ENCODE data around the gene ELMOD2. TPM values are rescaled to one million over a fixed set of nuclear protein-coding genes. Genes with fewer than 3 reads are reported as not detected.

Gene ELMOD2, protein sequence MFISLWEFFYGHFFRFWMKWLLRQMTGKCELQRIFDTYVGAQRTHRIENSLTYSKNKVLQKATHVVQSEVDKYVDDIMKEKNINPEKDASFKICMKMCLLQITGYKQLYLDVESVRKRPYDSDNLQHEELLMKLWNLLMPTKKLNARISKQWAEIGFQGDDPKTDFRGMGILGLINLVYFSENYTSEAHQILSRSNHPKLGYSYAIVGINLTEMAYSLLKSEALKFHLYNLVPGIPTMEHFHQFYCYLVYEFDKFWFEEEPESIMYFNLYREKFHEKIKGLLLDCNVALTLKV
- total RNA-seq (2021; ENCODE audit: unreplicated experiment): 20.9 TPM
- 6.8 TPM for polyA plus RNA-seq (2012; ENCODE audit: insufficient read length)
- percentile 75 among the genes with signal in this experiment for Bru-seq, nascent RNA
- BruChase-seq, experiment 1, labeled RNA remaining after a 2-hour chase: percentile 83 among the genes with signal in this experiment
- percentile 87 among the genes with signal in this experiment for BruChase-seq, experiment 2, labeled RNA remaining after a 6-hour chase
- long read RNA-seq, full-length matches to known transcripts: 24 of 32 reads
- long read RNA-seq, partial matches to known transcripts: 0 of 32 reads
- long read RNA-seq, other reads (novel, unspliced or antisense): 8 of 32 reads

DNA sequence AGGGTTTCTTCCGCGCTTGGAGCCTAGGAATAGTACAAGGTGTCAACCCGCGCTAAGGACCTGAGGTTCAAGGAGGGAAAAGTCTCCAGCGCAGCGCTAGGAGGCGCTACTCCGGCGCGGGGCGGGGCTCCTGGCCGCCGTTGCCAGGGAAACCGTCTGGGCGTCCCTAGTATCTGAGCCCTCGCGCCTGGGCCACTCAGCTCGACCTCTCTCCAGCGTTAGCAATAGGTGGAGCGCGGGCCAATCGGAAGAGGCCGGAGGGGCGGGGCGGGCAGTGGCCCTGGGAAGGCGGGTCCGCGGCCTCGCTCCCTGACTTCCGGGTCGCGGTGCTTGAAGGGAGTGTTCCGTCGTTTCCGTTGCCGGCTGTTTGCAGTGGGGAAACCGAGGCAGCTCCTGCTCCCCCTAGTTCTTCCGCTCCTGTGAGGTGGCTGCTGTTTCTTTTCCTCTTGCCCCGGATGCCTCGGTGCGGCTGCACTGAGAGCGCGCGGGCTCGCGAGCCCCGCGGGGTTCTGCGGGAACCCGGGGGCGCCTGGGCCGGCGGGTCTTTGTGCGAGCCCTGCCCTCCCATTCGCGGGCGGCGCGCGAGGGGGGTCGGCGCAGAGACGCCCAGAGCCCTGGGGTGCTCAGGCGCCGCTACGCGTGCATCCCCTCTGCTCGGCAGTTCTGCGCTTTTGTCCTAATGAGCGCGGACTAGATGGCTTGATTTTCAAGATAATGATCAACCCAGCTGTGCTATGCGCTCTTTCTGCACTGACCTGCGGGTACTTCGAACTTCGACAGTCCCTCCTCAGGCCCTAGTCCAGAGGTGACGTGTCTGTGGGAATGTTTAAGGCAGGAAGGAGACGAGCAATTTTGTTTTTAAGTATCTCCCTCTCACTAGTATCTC lies at the start of gene ELMOD2:
Gene ELMOD2 (plus strand): TSS at position 312 of the 886 bp plus-strand sequence. CDS start 1,261 bp downstream, outside the sequence.
- TF ChIP-seq SIN3A (IDR thresholded peaks at IDR 0.05; ENCODE audit: borderline replicate concordance, insufficient read depth, low read depth, low read length) (peak; percentile 81), POLR2AphosphoS5 (IDR thresholded peaks at IDR 0.05; ENCODE audit: low read depth, low read length) (peak; percentile 87), TCF7L2 (IDR thresholded peaks at IDR 0.05; ENCODE audit: low read depth, low read length) (peak; percentile 54; the same call in 1 of the 2 replicates)
- TF ChIP-seq, protein P1, sequence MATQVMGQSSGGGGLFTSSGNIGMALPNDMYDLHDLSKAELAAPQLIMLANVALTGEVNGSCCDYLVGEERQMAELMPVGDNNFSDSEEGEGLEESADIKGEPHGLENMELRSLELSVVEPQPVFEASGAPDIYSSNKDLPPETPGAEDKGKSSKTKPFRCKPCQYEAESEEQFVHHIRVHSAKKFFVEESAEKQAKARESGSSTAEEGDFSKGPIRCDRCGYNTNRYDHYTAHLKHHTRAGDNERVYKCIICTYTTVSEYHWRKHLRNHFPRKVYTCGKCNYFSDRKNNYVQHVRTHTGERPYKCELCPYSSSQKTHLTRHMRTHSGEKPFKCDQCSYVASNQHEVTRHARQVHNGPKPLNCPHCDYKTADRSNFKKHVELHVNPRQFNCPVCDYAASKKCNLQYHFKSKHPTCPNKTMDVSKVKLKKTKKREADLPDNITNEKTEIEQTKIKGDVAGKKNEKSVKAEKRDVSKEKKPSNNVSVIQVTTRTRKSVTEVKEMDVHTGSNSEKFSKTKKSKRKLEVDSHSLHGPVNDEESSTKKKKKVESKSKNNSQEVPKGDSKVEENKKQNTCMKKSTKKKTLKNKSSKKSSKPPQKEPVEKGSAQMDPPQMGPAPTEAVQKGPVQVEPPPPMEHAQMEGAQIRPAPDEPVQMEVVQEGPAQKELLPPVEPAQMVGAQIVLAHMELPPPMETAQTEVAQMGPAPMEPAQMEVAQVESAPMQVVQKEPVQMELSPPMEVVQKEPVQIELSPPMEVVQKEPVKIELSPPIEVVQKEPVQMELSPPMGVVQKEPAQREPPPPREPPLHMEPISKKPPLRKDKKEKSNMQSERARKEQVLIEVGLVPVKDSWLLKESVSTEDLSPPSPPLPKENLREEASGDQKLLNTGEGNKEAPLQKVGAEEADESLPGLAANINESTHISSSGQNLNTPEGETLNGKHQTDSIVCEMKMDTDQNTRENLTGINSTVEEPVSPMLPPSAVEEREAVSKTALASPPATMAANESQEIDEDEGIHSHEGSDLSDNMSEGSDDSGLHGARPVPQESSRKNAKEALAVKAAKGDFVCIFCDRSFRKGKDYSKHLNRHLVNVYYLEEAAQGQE (IDR thresholded peaks at IDR 0.05; ENCODE audit: insufficient read depth in 1 of 2, low read depth in 2 of 2, low read length in 1 of 2): no peak
- TF ChIP-seq, protein P2, sequence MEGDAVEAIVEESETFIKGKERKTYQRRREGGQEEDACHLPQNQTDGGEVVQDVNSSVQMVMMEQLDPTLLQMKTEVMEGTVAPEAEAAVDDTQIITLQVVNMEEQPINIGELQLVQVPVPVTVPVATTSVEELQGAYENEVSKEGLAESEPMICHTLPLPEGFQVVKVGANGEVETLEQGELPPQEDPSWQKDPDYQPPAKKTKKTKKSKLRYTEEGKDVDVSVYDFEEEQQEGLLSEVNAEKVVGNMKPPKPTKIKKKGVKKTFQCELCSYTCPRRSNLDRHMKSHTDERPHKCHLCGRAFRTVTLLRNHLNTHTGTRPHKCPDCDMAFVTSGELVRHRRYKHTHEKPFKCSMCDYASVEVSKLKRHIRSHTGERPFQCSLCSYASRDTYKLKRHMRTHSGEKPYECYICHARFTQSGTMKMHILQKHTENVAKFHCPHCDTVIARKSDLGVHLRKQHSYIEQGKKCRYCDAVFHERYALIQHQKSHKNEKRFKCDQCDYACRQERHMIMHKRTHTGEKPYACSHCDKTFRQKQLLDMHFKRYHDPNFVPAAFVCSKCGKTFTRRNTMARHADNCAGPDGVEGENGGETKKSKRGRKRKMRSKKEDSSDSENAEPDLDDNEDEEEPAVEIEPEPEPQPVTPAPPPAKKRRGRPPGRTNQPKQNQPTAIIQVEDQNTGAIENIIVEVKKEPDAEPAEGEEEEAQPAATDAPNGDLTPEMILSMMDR (IDR thresholded peaks at IDR 0.05): peak; percentile 93
- peaks cover 5% of the 10 kb centered on the region for H3K4me1 ChIP-seq (ENCODE audit: control insufficient read depth, insufficient read depth, low read length)
- no peaks in the 10 kb centered on the region; the same call in 1 of the 2 replicates for H3K36me3 ChIP-seq (ENCODE audit: control insufficient read depth, insufficient read depth, low read length)
- H3K27me3 ChIP-seq (ENCODE audit: control insufficient read depth, insufficient read depth, low read length): no peaks in the 10 kb centered on the region
- BruUV-seq (replicated peaks): no TSS peak
- peak within 1 kb of the TSS; percentile 83 to 88 for H3K4me3 ChIP-seq (ENCODE audit: low read depth in 2 of 2, low read length in 2 of 2)
- DNase-seq (ENCODE audit: low read depth, low spot score) (peak; percentile 71), ATAC-seq (peak; percentile 100)
- intact Hi-C loops (cut with micrococcal nuclease; ENCODE audit: unreplicated experiment): no loop called here
- POLR2A ChIA-PET: no interaction called here
- peak within 1 kb of the TSS; percentile 84 for H3K27ac ChIP-seq (ENCODE audit: low read length)
- in situ Hi-C loops (cut with HindIII; ENCODE audit: low pct_unique_long_range_greater_than_20kb, low sequenced_read_pairs): no loop called here
- CTCF ChIA-PET: interaction anchor here (0.6 to 0.8 kb wide), 2 partner anchors 86 to 602 kb away, joined by 3 read pairs; no protein-coding TSS in a partner anchor
- H3K9me3 ChIP-seq (ENCODE audit: control insufficient read depth, insufficient read depth, low read depth, low read length): no peaks in the 10 kb centered on the region

DNA sequence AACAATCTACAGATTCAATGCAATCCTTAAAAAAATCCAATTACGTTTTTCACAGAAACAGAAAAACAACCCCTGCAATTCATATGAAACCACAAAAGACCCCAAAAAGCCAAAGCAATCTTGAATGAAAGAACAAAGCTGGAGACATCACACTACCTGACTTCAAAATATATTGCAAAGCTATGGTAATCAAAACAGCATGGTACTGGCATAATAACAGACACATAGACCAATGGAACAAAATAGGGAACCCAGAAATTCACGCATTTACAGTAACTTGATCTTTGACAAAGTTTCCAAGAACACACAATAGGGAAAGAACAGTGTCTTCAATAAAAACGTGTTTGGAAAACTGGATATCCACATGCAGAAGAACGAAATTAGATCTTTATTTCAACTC lies 40.5 kb upstream of the ELMOD2 start:
- Histone ChIP-seq H3K4me3 (ENCODE audit: low read depth in 2 of 2, low read length in 2 of 2) (no peak overlapping the region), H3K27me3 (ENCODE audit: control insufficient read depth, insufficient read depth, low read length) (no peaks in the 10 kb centered on the region), H3K36me3 (ENCODE audit: control insufficient read depth, insufficient read depth, low read length) (no peaks in the 10 kb centered on the region), H3K4me1 (ENCODE audit: control insufficient read depth, insufficient read depth, low read length) (no peaks in the 10 kb centered on the region), H3K9me3 (ENCODE audit: control insufficient read depth, insufficient read depth, low read depth, low read length) (no peaks in the 10 kb centered on the region), H3K27ac (ENCODE audit: low read length) (no peak overlapping the region)
- TF ChIP-seq POLR2AphosphoS5 (IDR thresholded peaks at IDR 0.05; ENCODE audit: low read depth, low read length): no peak
- TF ChIP-seq, protein P1 (IDR thresholded peaks at IDR 0.05; ENCODE audit: insufficient read depth in 1 of 2, low read depth in 2 of 2, low read length in 1 of 2): no peak
- TF ChIP-seq, protein P2 (IDR thresholded peaks at IDR 0.05): no peak
- no peak for TF ChIP-seq TCF7L2 (IDR thresholded peaks at IDR 0.05; ENCODE audit: low read depth, low read length)
- no peak for TF ChIP-seq SIN3A (IDR thresholded peaks at IDR 0.05; ENCODE audit: borderline replicate concordance, insufficient read depth, low read depth, low read length)
- ChIA-PET CTCF (no interaction called here), POLR2A (no interaction called here)
- ATAC-seq (no peak), DNase-seq (ENCODE audit: low read depth, low spot score) (no peak)
- BruUV-seq (replicated peaks): no TSS peak
- in situ Hi-C loops (cut with HindIII; ENCODE audit: low pct_unique_long_range_greater_than_20kb, low sequenced_read_pairs): no loop called here
- intact Hi-C loops (cut with micrococcal nuclease; ENCODE audit: unreplicated experiment): no loop called here
